Skeletal muscle cell (primary cell): ENCODE data around the gene DNM3.
A peak's percentile ranks its signal among the peaks of the same experiment; 100 is the strongest.

Experiments used
- DNase-seq: peaks from one replicate; pipeline ENCODE4 v3.0.0-alpha.2; 2010; ENCODE audit warnings: low read depth
- H3K4me3 ChIP-seq: 2 replicates; pipeline ENCODE4 v1.5.1; 2011; ENCODE audit warnings: low read depth, mild to moderate bottlenecking, control low read depth, low read length, moderate library complexity

The DNM3 gene

GRCh38 chr1:172322219-172323061 is 481.1 kb downstream of the DNM3 start:
- peak; percentile 99 for DNase-seq
- peak overlapping the region; percentile 22 for H3K4me3 ChIP-seq

- no peak for DNase-seq
- no peak overlapping the region for H3K4me3 ChIP-seq
Measured at GRCh38 chr1:172323686-172324085, 482.4 kb downstream of the DNM3 start.

GRCh38 chr1:172324086-172324485 is 482.8 kb downstream of the DNM3 start:
- no peak overlapping the region for H3K4me3 ChIP-seq
- no peak for DNase-seq

GRCh38 chr1:172324761-172325160 is 483.5 kb downstream of the DNM3 start:
- no peak overlapping the region for H3K4me3 ChIP-seq
- no peak for DNase-seq

GRCh38 chr1:172325531-172325930 is 484.2 kb downstream of the DNM3 start:
- DNase-seq, result no peak
- H3K4me3 ChIP-seq, result no peak overlapping the region

- H3K4me3 ChIP-seq, result no peak overlapping the region
- DNase-seq, result no peak
Measured at GRCh38 chr1:172326136-172326535, 484.8 kb downstream of the DNM3 start.

- no peak for DNase-seq
- H3K4me3 ChIP-seq, result no peak overlapping the region
Measured at GRCh38 chr1:172328266-172328665, 487.0 kb downstream of the DNM3 start.

GRCh38 chr1:172332230-172332629 is 490.9 kb downstream of the DNM3 start:
- H3K4me3 ChIP-seq, result no peak overlapping the region
- no peak for DNase-seq

GRCh38 chr1:172335377-172335776 is 494.1 kb downstream of the DNM3 start:
- H3K4me3 ChIP-seq, result no peak overlapping the region

GRCh38 chr1:172338295-172338735 is 497.0 kb downstream of the DNM3 start:
- no peak overlapping the region for H3K4me3 ChIP-seq
- no peak for DNase-seq

More at GRCh38 chr1:172335377-172335776, 494.1 kb downstream of the DNM3 start:
- no peak for DNase-seq

- no peak for DNase-seq
- H3K4me3 ChIP-seq, result no peak overlapping the region
Measured at GRCh38 chr1:172339842-172340241, 498.5 kb downstream of the DNM3 start.

GRCh38 chr1:172340520-172340919 is 499.2 kb downstream of the DNM3 start:
- no peak overlapping the region for H3K4me3 ChIP-seq
- DNase-seq, result no peak

- H3K4me3 ChIP-seq, result no peak overlapping the region
- no peak for DNase-seq
Measured at GRCh38 chr1:172341697-172342096, 500.4 kb downstream of the DNM3 start.

GRCh38 chr1:172342584-172343239 is 501.4 kb downstream of the DNM3 start:
- DNase-seq, result no peak

GRCh38 chr1:172343240-172344160 is 502.2 kb downstream of the DNM3 start:
- DNase-seq, result peak; percentile 78
- H3K4me3 ChIP-seq, result peak overlapping the region; percentile 22

More at GRCh38 chr1:172342584-172343239, 501.4 kb downstream of the DNM3 start:
- H3K4me3 ChIP-seq, result no peak overlapping the region

- no peak for DNase-seq
- no peak overlapping the region for H3K4me3 ChIP-seq
Measured at GRCh38 chr1:172344444-172344843, 503.1 kb downstream of the DNM3 start.

GRCh38 chr1:172345077-172345476 is 503.8 kb downstream of the DNM3 start:
- H3K4me3 ChIP-seq, result no peak overlapping the region
- no peak for DNase-seq

GRCh38 chr1:172347416-172347815 is 506.1 kb downstream of the DNM3 start:
- no peak for DNase-seq
- no peak overlapping the region for H3K4me3 ChIP-seq

- DNase-seq, result no peak
- H3K4me3 ChIP-seq, result no peak overlapping the region
Measured at GRCh38 chr1:172350856-172351255, 509.6 kb downstream of the DNM3 start.

GRCh38 chr1:172351346-172351745 is 510.0 kb downstream of the DNM3 start:
- DNase-seq, result peak; percentile 49
- no peak overlapping the region for H3K4me3 ChIP-seq
